ENCODE results near the gene ATIC.

The ATIC gene

GRCh38 chr2:215376103-215376780, 64.4 kb downstream of the ATIC start (continued):
- TF ChIP-seq CSRNP3 (CRISPR knock-in tag; IDR thresholded peaks at IDR 0.05) (no peak), ESRRG (CRISPR knock-in tag; IDR thresholded peaks at IDR 0.05) (no peak), BACH2 (CRISPR knock-in tag; IDR thresholded peaks at IDR 0.05; ENCODE audit: borderline replicate concordance) (no peak), TOX (CRISPR knock-in tag; IDR thresholded peaks at IDR 0.05; ENCODE audit: borderline replicate concordance) (no peak), PPARA (CRISPR knock-in tag; IDR thresholded peaks at IDR 0.05; ENCODE audit: borderline replicate concordance) (no peak), ZFP30 (CRISPR knock-in tag; IDR thresholded peaks at IDR 0.05) (no peak)

GRCh38 chr2:215377283-215377682, 65.4 kb downstream of the ATIC start:
- ATAC-seq = no peak
- TF ChIP-seq ISL1 (CRISPR knock-in tag; IDR thresholded peaks at IDR 0.05) = no peak

- no peak for ATAC-seq
- no peak for TF ChIP-seq CSRNP3 (CRISPR knock-in tag; IDR thresholded peaks at IDR 0.05)
- TF ChIP-seq TCF4 (CRISPR knock-in tag; IDR thresholded peaks at IDR 0.05; ENCODE audit: borderline replicate concordance) = no peak
- no peak for TF ChIP-seq TOX (CRISPR knock-in tag; IDR thresholded peaks at IDR 0.05; ENCODE audit: borderline replicate concordance)
- TF ChIP-seq ISL1 (CRISPR knock-in tag; IDR thresholded peaks at IDR 0.05) = no peak
- no peak for TF ChIP-seq ARNTL (CRISPR knock-in tag; IDR thresholded peaks at IDR 0.05; ENCODE audit: borderline replicate concordance, low read depth)
- TF ChIP-seq ESRRG (CRISPR knock-in tag; IDR thresholded peaks at IDR 0.05) = no peak
Observed at GRCh38 chr2:215378045-215378444, 66.2 kb downstream of the ATIC start.

- ATAC-seq = no peak
- TF ChIP-seq BACH2 (CRISPR knock-in tag; IDR thresholded peaks at IDR 0.05; ENCODE audit: borderline replicate concordance) = no peak
- no peak for TF ChIP-seq POU6F1 (CRISPR knock-in tag; IDR thresholded peaks at IDR 0.05; ENCODE audit: borderline replicate concordance, low read depth)
- no peak for TF ChIP-seq ARNTL (CRISPR knock-in tag; IDR thresholded peaks at IDR 0.05; ENCODE audit: borderline replicate concordance, low read depth)
- TF ChIP-seq ZFP30 (CRISPR knock-in tag; IDR thresholded peaks at IDR 0.05) = no peak
- TF ChIP-seq ESRRG (CRISPR knock-in tag; IDR thresholded peaks at IDR 0.05) = no peak
- no peak for TF ChIP-seq CSRNP3 (CRISPR knock-in tag; IDR thresholded peaks at IDR 0.05)
- TF ChIP-seq TCF4 (CRISPR knock-in tag; IDR thresholded peaks at IDR 0.05; ENCODE audit: borderline replicate concordance) = no peak
- TF ChIP-seq GLIS3 (CRISPR knock-in tag; IDR thresholded peaks at IDR 0.05) = no peak
- no peak for TF ChIP-seq RARB (CRISPR knock-in tag; IDR thresholded peaks at IDR 0.05)
- TF ChIP-seq ISL1 (CRISPR knock-in tag; IDR thresholded peaks at IDR 0.05) = no peak
- no peak for TF ChIP-seq ZFP3 (CRISPR knock-in tag; IDR thresholded peaks at IDR 0.05)
Observed at GRCh38 chr2:215379039-215379438, 67.2 kb downstream of the ATIC start.

- no peak for ATAC-seq
- TF ChIP-seq TOX (CRISPR knock-in tag; IDR thresholded peaks at IDR 0.05; ENCODE audit: borderline replicate concordance) (no peak), POU6F1 (CRISPR knock-in tag; IDR thresholded peaks at IDR 0.05; ENCODE audit: borderline replicate concordance, low read depth) (no peak), ZFP30 (CRISPR knock-in tag; IDR thresholded peaks at IDR 0.05) (no peak), PPARA (CRISPR knock-in tag; IDR thresholded peaks at IDR 0.05; ENCODE audit: borderline replicate concordance) (no peak), CSDC2 (CRISPR knock-in tag; IDR thresholded peaks at IDR 0.05) (no peak), ZFP3 (CRISPR knock-in tag; IDR thresholded peaks at IDR 0.05) (no peak), ESRRG (CRISPR knock-in tag; IDR thresholded peaks at IDR 0.05) (no peak), ISL1 (CRISPR knock-in tag; IDR thresholded peaks at IDR 0.05) (no peak), CREB5 (CRISPR knock-in tag; IDR thresholded peaks at IDR 0.05; ENCODE audit: low read depth) (no peak), CSRNP3 (CRISPR knock-in tag; IDR thresholded peaks at IDR 0.05) (no peak), SNAI2 (CRISPR knock-in tag; IDR thresholded peaks at IDR 0.05) (no peak), BACH2 (CRISPR knock-in tag; IDR thresholded peaks at IDR 0.05; ENCODE audit: borderline replicate concordance) (no peak), TCF4 (CRISPR knock-in tag; IDR thresholded peaks at IDR 0.05; ENCODE audit: borderline replicate concordance) (no peak), PATZ1 (CRISPR knock-in tag; IDR thresholded peaks at IDR 0.05; ENCODE audit: borderline replicate concordance) (no peak), GLIS3 (CRISPR knock-in tag; IDR thresholded peaks at IDR 0.05) (no peak)
Observed at GRCh38 chr2:215379948-215380347, 68.1 kb downstream of the ATIC start.

Measured in SK-N-SH treated with all-trans-retinoic acid at 6 μM for 48 hours (cell line).